PFSK-1 (cell line): ENCODE results near the gene MYO10.

Source experiments
- FOXP2 ChIP-seq: optimal IDR thresholded peaks from 2 replicates; pipeline ENCODE3; 2011; ENCODE audit warnings: borderline replicate concordance, control low read depth, inconsistent platforms; ENCODE audit not compliant: insufficient read depth; ENCODE audit errors: extremely low read length, extremely low read depth
- POLR2AphosphoS5 ChIP-seq: IDR thresholded peaks from 2 replicates; pipeline ENCODE4 v1.6.1; 2012; ENCODE audit warnings: low read depth, mild to moderate bottlenecking, control low read depth, low read length, moderate library complexity
- SIN3A ChIP-seq: IDR thresholded peaks from 2 replicates; pipeline ENCODE4 v1.6.1; 2012; ENCODE audit warnings: mild to moderate bottlenecking, low read length, moderate library complexity, borderline replicate concordance; ENCODE audit not compliant: insufficient read depth
- TAF1 ChIP-seq: IDR thresholded peaks from 2 replicates; pipeline ENCODE4 v1.6.1; 2012; ENCODE audit warnings: low read length, control low read depth, borderline replicate concordance; ENCODE audit not compliant: insufficient read depth
- TF ChIP-seq, protein P1 (sequence below), 2 experiments: IDR thresholded peaks; 2 replicates each; pipeline versions ENCODE4 v1.6.1 to v1.8.0; 2011 to 2012; ENCODE audit warnings: low read depth in 2 of 2, low read length in 2 of 2, control low read depth in 1 of 2, inconsistent platforms in 1 of 2, mild to moderate bottlenecking in 1 of 2, moderate library complexity in 1 of 2; ENCODE audit not compliant: insufficient read depth in 1 of 2

MYO10 gene

DNA sequence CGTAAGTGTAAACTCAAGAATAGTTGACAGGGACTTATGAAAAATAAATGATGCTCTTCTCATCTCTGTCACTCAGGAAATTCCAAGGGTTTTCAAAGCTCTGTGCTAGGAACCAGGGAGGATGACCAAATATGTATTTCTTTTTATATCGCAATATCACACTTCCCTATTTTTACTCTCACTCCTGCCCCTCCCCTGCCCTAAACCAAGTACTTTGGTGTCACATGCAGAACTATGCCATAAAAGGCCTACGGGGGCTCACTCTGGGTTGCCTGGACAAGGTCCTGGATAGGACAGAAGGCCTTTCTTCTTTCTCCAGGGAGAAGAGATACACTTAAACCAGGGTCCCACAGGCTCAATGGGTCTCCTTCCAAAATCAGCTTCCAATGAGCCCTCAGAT is 311.0 kb downstream of the MYO10 start:
- TF ChIP-seq, protein P1, sequence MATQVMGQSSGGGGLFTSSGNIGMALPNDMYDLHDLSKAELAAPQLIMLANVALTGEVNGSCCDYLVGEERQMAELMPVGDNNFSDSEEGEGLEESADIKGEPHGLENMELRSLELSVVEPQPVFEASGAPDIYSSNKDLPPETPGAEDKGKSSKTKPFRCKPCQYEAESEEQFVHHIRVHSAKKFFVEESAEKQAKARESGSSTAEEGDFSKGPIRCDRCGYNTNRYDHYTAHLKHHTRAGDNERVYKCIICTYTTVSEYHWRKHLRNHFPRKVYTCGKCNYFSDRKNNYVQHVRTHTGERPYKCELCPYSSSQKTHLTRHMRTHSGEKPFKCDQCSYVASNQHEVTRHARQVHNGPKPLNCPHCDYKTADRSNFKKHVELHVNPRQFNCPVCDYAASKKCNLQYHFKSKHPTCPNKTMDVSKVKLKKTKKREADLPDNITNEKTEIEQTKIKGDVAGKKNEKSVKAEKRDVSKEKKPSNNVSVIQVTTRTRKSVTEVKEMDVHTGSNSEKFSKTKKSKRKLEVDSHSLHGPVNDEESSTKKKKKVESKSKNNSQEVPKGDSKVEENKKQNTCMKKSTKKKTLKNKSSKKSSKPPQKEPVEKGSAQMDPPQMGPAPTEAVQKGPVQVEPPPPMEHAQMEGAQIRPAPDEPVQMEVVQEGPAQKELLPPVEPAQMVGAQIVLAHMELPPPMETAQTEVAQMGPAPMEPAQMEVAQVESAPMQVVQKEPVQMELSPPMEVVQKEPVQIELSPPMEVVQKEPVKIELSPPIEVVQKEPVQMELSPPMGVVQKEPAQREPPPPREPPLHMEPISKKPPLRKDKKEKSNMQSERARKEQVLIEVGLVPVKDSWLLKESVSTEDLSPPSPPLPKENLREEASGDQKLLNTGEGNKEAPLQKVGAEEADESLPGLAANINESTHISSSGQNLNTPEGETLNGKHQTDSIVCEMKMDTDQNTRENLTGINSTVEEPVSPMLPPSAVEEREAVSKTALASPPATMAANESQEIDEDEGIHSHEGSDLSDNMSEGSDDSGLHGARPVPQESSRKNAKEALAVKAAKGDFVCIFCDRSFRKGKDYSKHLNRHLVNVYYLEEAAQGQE (IDR thresholded peaks at IDR 0.05; ENCODE audit: insufficient read depth in 1 of 2, low read depth in 2 of 2, low read length in 2 of 2): no peak
- TF ChIP-seq SIN3A (no peak), TAF1 (no peak), POLR2AphosphoS5 (no peak)

DNA sequence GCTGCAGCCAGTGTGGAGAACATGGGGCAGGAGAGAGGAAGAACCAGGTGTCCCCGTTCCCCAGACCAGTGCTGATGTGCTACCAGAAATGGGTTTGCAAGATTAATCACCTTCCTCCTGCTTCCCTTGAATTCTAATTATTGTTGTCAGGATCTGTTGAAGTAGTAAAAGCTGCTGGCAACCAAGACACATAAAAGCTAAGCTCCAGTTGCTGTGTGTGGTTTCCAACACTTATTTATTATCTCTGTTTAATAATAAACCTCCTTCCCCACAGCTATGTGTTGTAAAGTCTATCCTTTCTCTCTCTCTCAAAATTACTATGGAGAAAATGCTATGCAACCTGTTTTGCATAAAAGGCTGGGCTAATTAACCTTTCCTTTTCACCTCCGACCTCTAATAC is 317.0 kb downstream of the MYO10 start:
- TF ChIP-seq FOXP2: no peak
- no peak for TF ChIP-seq TAF1
- TF ChIP-seq, protein P1 (IDR thresholded peaks at IDR 0.05; ENCODE audit: insufficient read depth in 1 of 2, low read depth in 2 of 2, low read length in 2 of 2): no peak
- no peak for TF ChIP-seq SIN3A
- TF ChIP-seq POLR2AphosphoS5: no peak

DNA sequence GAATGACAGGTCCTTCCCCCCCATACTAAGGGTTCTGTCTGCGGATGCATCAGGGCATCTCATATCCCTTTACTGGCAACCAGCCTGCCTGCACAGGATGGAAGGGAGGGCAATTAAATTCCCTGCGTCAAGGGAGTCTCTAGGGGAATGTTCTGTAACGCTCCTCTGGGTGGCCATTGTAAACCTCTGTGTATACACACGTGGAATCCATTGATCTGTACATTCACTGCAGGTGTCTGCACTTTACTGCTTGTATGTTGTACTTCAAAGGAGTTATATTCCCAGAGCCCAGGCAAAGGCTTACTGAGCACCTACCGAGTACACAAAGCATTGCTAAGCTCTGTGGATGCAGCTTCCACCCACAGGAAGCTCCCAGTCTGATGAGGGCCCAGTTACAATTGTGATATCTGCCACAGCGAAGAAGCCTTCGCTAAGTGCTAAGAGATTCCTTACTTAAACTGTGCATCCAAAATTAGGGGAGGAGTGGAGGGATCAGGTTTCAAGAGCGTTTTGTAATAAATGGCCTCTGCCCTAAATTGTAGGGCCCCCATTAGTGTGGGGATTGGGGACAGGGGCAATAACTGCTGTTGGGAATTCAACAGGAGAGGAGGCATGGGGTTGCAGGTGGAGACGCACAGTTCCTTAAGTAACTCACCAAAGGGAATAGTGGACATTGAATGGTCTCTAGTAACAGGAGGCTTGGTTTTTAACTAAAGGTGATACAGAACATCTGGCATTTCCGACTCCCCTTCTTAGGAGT is 317.8 kb downstream of the MYO10 start:
- no peak for TF ChIP-seq SIN3A
- TF ChIP-seq, protein P1 (IDR thresholded peaks at IDR 0.05; ENCODE audit: insufficient read depth in 1 of 2, low read depth in 2 of 2, low read length in 2 of 2): no peak
- TF ChIP-seq TAF1: no peak
- no peak for TF ChIP-seq FOXP2

DNA sequence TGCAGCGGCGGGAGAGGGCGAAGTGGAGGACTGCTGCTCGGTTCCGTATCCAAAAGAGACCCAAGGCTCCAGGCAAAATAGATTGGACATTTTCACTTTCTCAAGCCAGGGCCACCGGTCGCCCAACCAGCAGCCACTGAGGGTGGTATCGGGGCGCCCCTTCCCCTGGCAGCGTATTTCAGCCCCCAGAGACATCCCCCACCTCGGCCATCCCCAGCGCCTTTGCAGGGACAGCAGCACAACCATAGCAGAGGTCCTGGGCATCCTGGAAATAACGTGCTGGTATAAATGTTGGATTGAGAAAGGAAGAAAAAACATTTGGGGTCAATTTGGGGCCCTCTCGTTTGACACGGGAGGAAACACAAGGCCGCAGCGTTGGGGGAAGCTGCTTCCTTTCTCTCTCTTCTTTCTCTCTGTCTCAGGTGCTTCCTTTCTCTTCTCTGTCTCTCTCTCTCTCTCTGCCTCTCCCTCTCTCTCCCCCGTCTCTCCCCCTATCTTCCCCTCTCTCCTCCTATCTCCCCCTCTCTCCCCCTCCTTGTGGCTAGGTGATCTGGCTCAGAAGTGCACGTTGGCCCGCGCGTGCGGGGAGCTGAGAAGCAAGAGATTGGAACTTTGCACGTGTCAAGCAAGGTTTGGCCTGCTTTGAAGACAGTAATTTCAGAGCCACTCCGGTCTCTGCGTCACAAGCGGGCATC is 318.7 kb downstream of the MYO10 start:
- no peak for TF ChIP-seq TAF1
- no peak for TF ChIP-seq POLR2AphosphoS5
- no peak for TF ChIP-seq SIN3A
- TF ChIP-seq, protein P1 (IDR thresholded peaks at IDR 0.05; ENCODE audit: insufficient read depth in 1 of 2, low read depth in 2 of 2, low read length in 2 of 2): no peak
- no peak for TF ChIP-seq FOXP2
